DND-41 (cell line): ENCODE measurements around the gene AKAP13.

ENCODE experiments used
- ATAC-seq: fragments of 200-7000 bp; cut with Tn5 transposase; 3 replicates; pipeline ENCODE4 v1.9.1; 2021; ENCODE audit warnings: low read depth; ENCODE audit not compliant: insufficient read depth
- DNase-seq: peaks from one replicate; pipeline ENCODE4 v3.0.0-alpha.2; 2020
- H2AFZ ChIP-seq: 2 replicates; pipeline ENCODE4 v1.6.0; 2012; ENCODE audit warnings: low read depth, low read length
- H3K27ac ChIP-seq: 2 replicates; pipeline ENCODE4 v1.5.1; 2012; ENCODE audit warnings: low read length, inconsistent platforms
- H3K27me3 ChIP-seq: fragments of 200-600 bp; sonication (generic); 2 replicates; pipeline ENCODE4 v1.6.0; 2012; ENCODE audit warnings: low read length, mild to moderate bottlenecking, inconsistent platforms; ENCODE audit not compliant: insufficient read depth, poor library complexity
- H3K36me3 ChIP-seq: 2 replicates; pipeline ENCODE4 v1.5.1; 2012; ENCODE audit warnings: low read length, inconsistent platforms; ENCODE audit not compliant: insufficient read depth
- H3K4me1 ChIP-seq: 2 replicates; pipeline ENCODE4 v1.5.1; 2012; ENCODE audit warnings: mild to moderate bottlenecking, low read length; ENCODE audit not compliant: insufficient read depth
- H3K4me2 ChIP-seq: 2 replicates; pipeline ENCODE4 v1.6.0; 2012; ENCODE audit warnings: mild to moderate bottlenecking, moderate library complexity, low read length, inconsistent platforms; ENCODE audit not compliant: insufficient read depth
- H3K4me3 ChIP-seq, 2 experiments: fragments of 200-600 bp in 1 of 2; shearing (Covaris generic) in 1 of 2; 2 replicates each; pipeline ENCODE4 v1.5.1; 2012 to 2016; ENCODE audit warnings: inconsistent platforms in 2 of 2, low read length in 2 of 2, mild to moderate bottlenecking in 2 of 2, low read depth in 1 of 2, moderate library complexity in 1 of 2
- H3K79me2 ChIP-seq: 2 replicates; pipeline ENCODE4 v1.6.0; 2012; ENCODE audit warnings: low read length, inconsistent platforms; ENCODE audit not compliant: insufficient read depth
- H3K9ac ChIP-seq: 2 replicates; pipeline ENCODE4 v1.6.0; 2012; ENCODE audit warnings: low read depth, mild to moderate bottlenecking, inconsistent platforms, low read length, moderate library complexity
- H3K9me3 ChIP-seq: 2 replicates; pipeline ENCODE4 v1.5.1; 2012; ENCODE audit warnings: low read length, moderate library complexity, mild to moderate bottlenecking, inconsistent platforms; ENCODE audit not compliant: insufficient read depth, severe bottlenecking
- H4K20me1 ChIP-seq: 2 replicates; pipeline ENCODE4 v1.6.0; 2012; ENCODE audit warnings: low read length; ENCODE audit not compliant: insufficient read depth
- CTCF ChIP-seq: IDR thresholded peaks from 2 replicates; pipeline ENCODE4 v1.5.1; 2012; ENCODE audit warnings: borderline replicate concordance, low read length, moderate library complexity, mild to moderate bottlenecking; ENCODE audit not compliant: poor library complexity, severe bottlenecking; ENCODE audit errors: extremely low read depth
- EZH2 ChIP-seq: IDR thresholded peaks from 3 replicates; pipeline ENCODE4 v1.6.1; 2012; ENCODE audit warnings: borderline replicate concordance, low read depth, mild to moderate bottlenecking, moderate library complexity, low read length, inconsistent platforms; ENCODE audit not compliant: severe bottlenecking

Gene AKAP13

GRCh38 chr15:85750319-85751290, 370.2 kb downstream of the AKAP13 start:
- no peak overlapping the region for H3K9ac ChIP-seq
- ATAC-seq (0 out of 3 replicates have a peak, but pooled peaks have one; percentile 10), DNase-seq (no peak)
- no peak overlapping the region for H3K4me3 ChIP-seq
- no peak overlapping the region for H2AFZ ChIP-seq
- H4K20me1 ChIP-seq: no peaks in the 10 kb centered on the region
- no peaks in the 10 kb centered on the region for H3K4me1 ChIP-seq
- peaks cover 30% of the 10 kb centered on the region for H3K36me3 ChIP-seq
- no peaks in the 10 kb centered on the region for H3K9me3 ChIP-seq
- no peaks in the 10 kb centered on the region for H3K27me3 ChIP-seq
- no peak overlapping the region for H3K27ac ChIP-seq
- no peak overlapping the region for H3K4me2 ChIP-seq
- no peaks in the 10 kb centered on the region for H3K79me2 ChIP-seq
- TF ChIP-seq EZH2: no peak

GRCh38 chr15:85751291-85752123, 371.1 kb downstream of the AKAP13 start:
- no peaks in the 10 kb centered on the region for H3K27me3 ChIP-seq
- no peak overlapping the region for H3K27ac ChIP-seq
- H4K20me1 ChIP-seq: no peaks in the 10 kb centered on the region
- no peak overlapping the region for H2AFZ ChIP-seq
- H3K4me1 ChIP-seq: no peaks in the 10 kb centered on the region
- no peak overlapping the region for H3K4me2 ChIP-seq
- no peaks in the 10 kb centered on the region for H3K9me3 ChIP-seq
- DNase-seq (peak; percentile 26), ATAC-seq (peak; percentile 55)
- no peaks in the 10 kb centered on the region for H3K79me2 ChIP-seq
- H3K4me3 ChIP-seq: no peak overlapping the region
- peaks cover 23% of the 10 kb centered on the region for H3K36me3 ChIP-seq
- no peak for TF ChIP-seq CTCF
- no peak for TF ChIP-seq EZH2
- no peak overlapping the region for H3K9ac ChIP-seq

- Histone ChIP-seq H3K79me2 (no peaks in the 10 kb centered on the region), H3K27me3 (no peaks in the 10 kb centered on the region), H3K9me3 (no peaks in the 10 kb centered on the region), H4K20me1 (no peaks in the 10 kb centered on the region), H3K4me3 (no peak overlapping the region), H3K9ac (no peak overlapping the region), H3K4me1 (no peaks in the 10 kb centered on the region), H2AFZ (no peak overlapping the region), H3K27ac (no peak overlapping the region), H3K4me2 (no peak overlapping the region), H3K36me3 (peaks cover 20% of the 10 kb centered on the region; the same call in 1 of the 2 replicates)
- no peak for DNase-seq
- ATAC-seq: no peak
- TF ChIP-seq CTCF: no peak
- TF ChIP-seq EZH2: no peak
These were observed 371.7 kb downstream of the AKAP13 start for GRCh38 chr15:85752124-85752475.
